ENCODE results near the gene RHBDD1.

DNA sequence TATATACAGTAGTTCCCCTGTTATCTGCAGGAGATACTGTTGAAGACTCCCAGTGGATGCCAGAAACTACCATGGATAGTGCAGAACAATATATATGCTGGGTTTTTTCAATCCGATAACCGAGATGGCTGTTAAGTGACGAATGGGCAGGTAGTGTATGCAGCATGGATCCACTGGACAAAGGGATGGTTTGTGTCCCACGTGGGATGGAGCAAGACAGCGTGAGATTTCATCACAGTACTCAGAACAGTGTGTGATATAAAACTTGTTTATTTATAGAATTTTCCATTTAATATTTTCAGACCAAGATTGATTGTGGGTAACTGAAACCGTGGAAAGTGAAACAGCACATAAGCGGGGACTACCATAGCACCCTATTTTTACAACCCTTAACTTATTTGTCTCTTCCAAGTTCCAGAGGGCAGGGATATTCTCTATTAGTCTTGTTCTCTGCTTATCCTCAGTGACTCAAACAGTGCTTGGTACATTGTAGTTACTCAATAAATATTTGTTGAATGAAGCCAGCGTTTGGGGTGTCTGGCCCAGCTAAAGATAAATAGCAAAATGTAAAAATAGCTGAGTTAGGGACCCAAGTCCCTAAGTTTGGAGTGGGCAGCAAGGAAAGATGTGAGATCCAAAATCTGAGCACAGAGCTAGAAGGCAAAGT, 50.0 kb downstream of the RHBDD1 start:
- TF ChIP-seq, protein P1, sequence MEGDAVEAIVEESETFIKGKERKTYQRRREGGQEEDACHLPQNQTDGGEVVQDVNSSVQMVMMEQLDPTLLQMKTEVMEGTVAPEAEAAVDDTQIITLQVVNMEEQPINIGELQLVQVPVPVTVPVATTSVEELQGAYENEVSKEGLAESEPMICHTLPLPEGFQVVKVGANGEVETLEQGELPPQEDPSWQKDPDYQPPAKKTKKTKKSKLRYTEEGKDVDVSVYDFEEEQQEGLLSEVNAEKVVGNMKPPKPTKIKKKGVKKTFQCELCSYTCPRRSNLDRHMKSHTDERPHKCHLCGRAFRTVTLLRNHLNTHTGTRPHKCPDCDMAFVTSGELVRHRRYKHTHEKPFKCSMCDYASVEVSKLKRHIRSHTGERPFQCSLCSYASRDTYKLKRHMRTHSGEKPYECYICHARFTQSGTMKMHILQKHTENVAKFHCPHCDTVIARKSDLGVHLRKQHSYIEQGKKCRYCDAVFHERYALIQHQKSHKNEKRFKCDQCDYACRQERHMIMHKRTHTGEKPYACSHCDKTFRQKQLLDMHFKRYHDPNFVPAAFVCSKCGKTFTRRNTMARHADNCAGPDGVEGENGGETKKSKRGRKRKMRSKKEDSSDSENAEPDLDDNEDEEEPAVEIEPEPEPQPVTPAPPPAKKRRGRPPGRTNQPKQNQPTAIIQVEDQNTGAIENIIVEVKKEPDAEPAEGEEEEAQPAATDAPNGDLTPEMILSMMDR (IDR thresholded peaks at IDR 0.05), result no peak
- TF ChIP-seq POLR2A (IDR thresholded peaks at IDR 0.05) (no peak), POLR2AphosphoS5 (IDR thresholded peaks at IDR 0.05) (no peak)

All from stomach (tissue), 4 donors.